Bronchial smooth muscle cell (primary cell): ENCODE data around the gene CEP19. TPM values are rescaled to one million over a fixed set of nuclear protein-coding genes. Genes with fewer than 3 reads are reported as not detected.

Experiments used
- total RNA-seq: library from RNA; depleted of rRNA; stranded (reverse); fragments of >200 nt; gene quantifications from 2 replicates; pipeline ENCODE4 v1.2.1, GENCODE V29; 2014

Gene CEP19
- 2.5 and 3.8 TPM in 2 replicates for total RNA-seq

GRCh38 chr3:196711838-196712513 lies at the start of gene CEP19, which contains the start of gene PIGX:
Gene CEP19, minus strand, starts transcription at chr3:196712250. Its CDS starts 3,593 bp downstream, at chr3:196708657.
Gene PIGX, plus strand, starts transcription at chr3:196712377.

GRCh38 chr3:196739671-196740480 lies 27.8 kb upstream of the CEP19 start, which contains the start of gene PAK2:
Gene PAK2, plus strand, starts transcription at chr3:196739857. Its CDS starts 42,790 bp downstream, at chr3:196782647.

Other genes starting within 250 kb of the CEP19 start
- gene RNF168, start 208.5 kb downstream of the CEP19 start, total RNA-seq: 13.2 and 16.7 TPM in 2 replicates
- gene SMCO1, start 196.9 kb downstream of the CEP19 start, total RNA-seq: not detected in 2 replicates
- 4.9 and 7.7 TPM in 2 replicates for gene WDR53, start 143.7 kb downstream of the CEP19 start, total RNA-seq
- gene FBXO45, start 143.6 kb downstream of the CEP19 start, total RNA-seq: 4.7 and 5.5 TPM in 2 replicates
- gene NRROS, start 72.6 kb downstream of the CEP19 start, total RNA-seq: 0.34 and 0.63 TPM in 2 replicates
- gene PIGX, start 127 bp upstream of the CEP19 start, total RNA-seq: 6.5 and 7.7 TPM in 2 replicates
- 23.5 and 43.5 TPM in 2 replicates for gene PAK2, start 27.6 kb upstream of the CEP19 start, total RNA-seq
- 28.7 and 33.7 TPM in 2 replicates for gene SENP5, start 155.7 kb upstream of the CEP19 start, total RNA-seq
- 50.1 and 68.9 TPM in 2 replicates for gene NCBP2, start 230.3 kb upstream of the CEP19 start, total RNA-seq